ENCODE results near the gene LRRFIP1.

GRCh38 chr2:237597196-237598145 lies 29.9 kb upstream of the LRRFIP1 start:
- TF ChIP-seq CTCF (IDR thresholded peaks at IDR 0.05), result no peak
- TF ChIP-seq POLR2AphosphoS5 (IDR thresholded peaks at IDR 0.05), result no peak
- TF ChIP-seq POLR2A (IDR thresholded peaks at IDR 0.05), result no peak
